ENCODE data around the gene MCAT. TPM values are rescaled to one million over a fixed set of nuclear protein-coding genes. Genes with fewer than 3 reads are reported as not detected.

MCAT gene
- total and polyA plus RNA-seq, 2 donors (not counting 3 experiments of a cell fraction or from before 2014, with no cell fraction given), result 16.9 to 23.2 TPM

DNA sequence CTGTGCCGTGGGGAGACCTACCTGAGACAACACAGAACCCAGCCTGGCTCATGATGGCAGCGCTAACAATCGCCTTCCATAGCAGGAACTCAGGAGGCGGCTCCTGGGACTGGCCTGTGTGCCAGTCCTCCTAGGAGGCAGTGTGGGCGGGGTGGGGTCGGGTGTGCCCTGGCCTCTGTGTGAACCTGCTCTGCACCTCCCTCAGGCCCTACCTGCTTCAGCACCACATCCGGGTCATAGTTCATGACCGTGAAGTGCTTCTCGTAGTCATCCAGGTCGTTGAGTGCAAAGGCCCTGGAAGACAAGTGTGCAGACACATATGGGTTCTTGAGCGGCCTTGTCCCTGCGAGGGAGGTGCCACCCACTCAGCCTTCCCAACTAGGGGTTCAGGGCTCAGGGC, 28.4 kb upstream of the MCAT start:
- H3K9ac ChIP-seq (replicated peaks; ENCODE audit: extremely low read depth, insufficient read depth, low read length), result no peak overlapping the region
- intact Hi-C loops (cut with micrococcal nuclease), result no loop called here
- no peaks in the 10 kb centered on the region for H3K79me2 ChIP-seq (ENCODE audit: control insufficient read depth, insufficient read depth, low read length)
- peaks cover 2% of the 10 kb centered on the region for H3K4me1 ChIP-seq (ENCODE audit: control insufficient read depth, extremely low read depth, insufficient read depth, low read length)
- no TSS peak for BruUV-seq (replicated peaks)
- peaks cover 11 to 18% of the 10 kb centered on the region in 2 experiments for H3K36me3 ChIP-seq (ENCODE audit: control insufficient read depth in 2 of 2, extremely low read depth in 1 of 2, insufficient read depth in 2 of 2, low read length in 2 of 2)
- H3K9me3 ChIP-seq (replicated peaks; ENCODE audit: control insufficient read depth, insufficient read depth, low read length), result no peaks in the 10 kb centered on the region
- H3K27ac ChIP-seq (ENCODE audit: insufficient read depth, low read depth, low read length), result no peak overlapping the region
- H3K27me3 ChIP-seq (ENCODE audit: control insufficient read depth in 2 of 2, insufficient read depth in 2 of 2, low read length in 2 of 2), result no peaks in the 10 kb centered on the region
- DNase-seq (ENCODE audit: low read depth, low spot score) (no peak), FAIRE-seq (no peak)
- no peak overlapping the region for H3K4me2 ChIP-seq (ENCODE audit: insufficient read depth, low read length)
- TF ChIP-seq, protein P1, sequence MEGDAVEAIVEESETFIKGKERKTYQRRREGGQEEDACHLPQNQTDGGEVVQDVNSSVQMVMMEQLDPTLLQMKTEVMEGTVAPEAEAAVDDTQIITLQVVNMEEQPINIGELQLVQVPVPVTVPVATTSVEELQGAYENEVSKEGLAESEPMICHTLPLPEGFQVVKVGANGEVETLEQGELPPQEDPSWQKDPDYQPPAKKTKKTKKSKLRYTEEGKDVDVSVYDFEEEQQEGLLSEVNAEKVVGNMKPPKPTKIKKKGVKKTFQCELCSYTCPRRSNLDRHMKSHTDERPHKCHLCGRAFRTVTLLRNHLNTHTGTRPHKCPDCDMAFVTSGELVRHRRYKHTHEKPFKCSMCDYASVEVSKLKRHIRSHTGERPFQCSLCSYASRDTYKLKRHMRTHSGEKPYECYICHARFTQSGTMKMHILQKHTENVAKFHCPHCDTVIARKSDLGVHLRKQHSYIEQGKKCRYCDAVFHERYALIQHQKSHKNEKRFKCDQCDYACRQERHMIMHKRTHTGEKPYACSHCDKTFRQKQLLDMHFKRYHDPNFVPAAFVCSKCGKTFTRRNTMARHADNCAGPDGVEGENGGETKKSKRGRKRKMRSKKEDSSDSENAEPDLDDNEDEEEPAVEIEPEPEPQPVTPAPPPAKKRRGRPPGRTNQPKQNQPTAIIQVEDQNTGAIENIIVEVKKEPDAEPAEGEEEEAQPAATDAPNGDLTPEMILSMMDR (IDR thresholded peaks at IDR 0.05; ENCODE audit: extremely low read depth in 1 of 2, insufficient read depth in 1 of 2, low read depth in 1 of 2, low read length in 2 of 2), result no peak
- TF ChIP-seq, protein P2, sequence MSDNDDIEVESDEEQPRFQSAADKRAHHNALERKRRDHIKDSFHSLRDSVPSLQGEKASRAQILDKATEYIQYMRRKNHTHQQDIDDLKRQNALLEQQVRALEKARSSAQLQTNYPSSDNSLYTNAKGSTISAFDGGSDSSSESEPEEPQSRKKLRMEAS (IDR thresholded peaks at IDR 0.05; ENCODE audit: insufficient read depth, insufficient read length), result no peak
- TF ChIP-seq POLR2AphosphoS5 (IDR thresholded peaks at IDR 0.05; ENCODE audit: insufficient read depth, low read depth, low read length), result no peak
- TF ChIP-seq MYC (IDR thresholded peaks at IDR 0.05; ENCODE audit: low read depth, low read length), result no peak
- TF ChIP-seq JUN (IDR thresholded peaks at IDR 0.05; ENCODE audit: borderline replicate concordance, insufficient read depth, insufficient read length, low read depth), result no peak
- TF ChIP-seq GATA2 (IDR thresholded peaks at IDR 0.05; ENCODE audit: insufficient read depth, insufficient read length, low read depth, low read length), result no peak
- no peak for TF ChIP-seq FOS (IDR thresholded peaks at IDR 0.05; ENCODE audit: borderline replicate concordance, insufficient read depth, low read length)
- no peak for TF ChIP-seq EZH2 (IDR thresholded peaks at IDR 0.05; ENCODE audit: borderline replicate concordance, low read depth, low read length, severe bottlenecking)
- TF ChIP-seq POLR2A (IDR thresholded peaks at IDR 0.05; ENCODE audit: low read depth, low read length), result no peak
- ChIA-PET POLR2A (no interaction called here), CTCF (no interaction called here)
- no peak overlapping the region for H2AFZ ChIP-seq (ENCODE audit: low read depth, low read length)
- H4K20me1 ChIP-seq (replicated peaks; ENCODE audit: control insufficient read depth, extremely low read depth, insufficient read depth, low read length), result no peaks in the 10 kb centered on the region
- H3K9me1 ChIP-seq (replicated peaks; ENCODE audit: control insufficient read depth, extremely low read depth, insufficient read depth, low read length), result no peaks in the 10 kb centered on the region
- no peak overlapping the region for H3K4me3 ChIP-seq (replicated peaks in 1 of 3; ENCODE audit: insufficient read depth in 1 of 3, low read depth in 1 of 3, low read length in 3 of 3)
- dilution Hi-C loops (cut with MboI; ENCODE audit: extremely low pct_ligation_motif_present, low sequenced_read_pairs), result no loop called here

Measured in endothelial cell of umbilical vein (primary cell).